Measurements from ENCODE around the gene KCNJ9. TPM values are rescaled to one million over a fixed set of nuclear protein-coding genes. Genes with fewer than 3 reads are reported as not detected.

Gene KCNJ9
- polyA plus RNA-seq, 3 donors = 0.03 TPM; not detected in 2

DNA sequence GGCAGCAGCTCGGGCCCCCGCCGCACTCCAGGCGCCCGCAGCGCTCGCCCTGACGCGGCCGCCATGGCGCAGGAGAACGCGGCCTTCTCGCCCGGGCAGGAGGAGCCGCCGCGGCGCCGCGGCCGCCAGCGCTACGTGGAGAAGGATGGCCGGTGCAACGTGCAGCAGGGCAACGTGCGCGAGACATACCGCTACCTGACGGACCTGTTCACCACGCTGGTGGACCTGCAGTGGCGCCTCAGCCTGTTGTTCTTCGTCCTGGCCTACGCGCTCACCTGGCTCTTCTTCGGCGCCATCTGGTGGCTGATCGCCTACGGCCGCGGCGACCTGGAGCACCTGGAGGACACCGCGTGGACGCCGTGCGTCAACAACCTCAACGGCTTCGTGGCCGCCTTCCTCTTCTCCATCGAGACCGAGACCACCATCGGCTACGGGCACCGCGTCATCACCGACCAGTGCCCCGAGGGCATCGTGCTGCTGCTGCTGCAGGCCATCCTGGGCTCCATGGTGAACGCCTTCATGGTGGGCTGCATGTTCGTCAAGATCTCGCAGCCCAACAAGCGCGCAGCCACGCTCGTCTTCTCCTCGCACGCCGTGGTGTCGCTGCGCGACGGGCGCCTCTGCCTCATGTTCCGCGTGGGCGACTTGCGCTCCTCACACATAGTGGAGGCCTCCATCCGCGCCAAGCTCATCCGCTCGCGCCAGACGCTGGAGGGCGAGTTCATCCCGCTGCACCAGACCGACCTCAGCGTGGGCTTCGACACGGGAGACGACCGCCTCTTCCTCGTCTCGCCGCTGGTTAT, 2.8 kb downstream of the KCNJ9 start:
- no peak overlapping the region for H3K27ac ChIP-seq (ENCODE audit: low read depth, low read length)
- 16 to 29% (median 21%) methylated on average over 84 to 96 of the region's 96 CpGs for WGBS, 3 donors

GRCh38 chr1:160084771-160085321, 3.5 kb downstream of the KCNJ9 start:
- WGBS, 3 donors = 81 to 86% (median 82%) methylated on average over 30 of the region's 30 CpGs
- H3K27ac ChIP-seq (ENCODE audit: low read depth, low read length) = no peak overlapping the region

GRCh38 chr1:160085686-160086455, 4.5 kb downstream of the KCNJ9 start:
- no peak overlapping the region for H3K27ac ChIP-seq (ENCODE audit: low read depth, low read length)

DNA sequence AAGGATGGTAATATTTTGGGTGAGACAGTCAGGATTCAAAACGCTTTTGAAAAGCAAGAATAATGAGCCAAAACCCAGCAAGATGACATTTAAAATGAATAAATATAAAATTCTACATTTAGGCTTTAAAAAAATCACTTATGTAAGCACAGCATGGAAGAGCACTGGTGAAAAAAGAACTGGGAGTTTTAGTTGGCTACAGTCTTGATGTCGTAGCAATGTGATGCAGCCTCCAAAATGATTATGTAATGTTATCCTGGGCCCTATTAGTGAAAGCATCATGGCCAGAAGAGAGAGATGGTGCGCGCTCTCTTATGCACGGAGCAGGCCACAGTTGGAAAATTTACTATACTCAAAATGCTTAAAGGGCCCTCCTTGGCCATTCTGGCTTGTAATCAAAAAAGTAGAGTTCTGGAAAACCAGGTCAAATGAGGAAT, 5.1 kb downstream of the KCNJ9 start:
- H3K27ac ChIP-seq (ENCODE audit: low read depth, low read length) = no peak overlapping the region
- WGBS, 3 donors = 62 to 72% (median 65%) methylated on average over 5 of the region's 5 CpGs

More at GRCh38 chr1:160085686-160086455, 4.5 kb downstream of the KCNJ9 start:
- 46 to 56% (median 53%) methylated on average over 19 of the region's 19 CpGs for WGBS, 3 donors

GRCh38 chr1:160087118-160087662, 5.9 kb downstream of the KCNJ9 start:
- no peak overlapping the region for H3K27ac ChIP-seq (ENCODE audit: low read depth, low read length)
- 88 to 96% (median 93%) methylated on average over 12 of the region's 12 CpGs for WGBS, 3 donors

- 81 to 91% (median 81%) methylated on average over 3 of the region's 3 CpGs for WGBS, 3 donors
- H3K27ac ChIP-seq (ENCODE audit: low read depth, low read length) = no peak overlapping the region
These were observed 8.5 kb downstream of the KCNJ9 start for GRCh38 chr1:160089883-160090282.

DNA sequence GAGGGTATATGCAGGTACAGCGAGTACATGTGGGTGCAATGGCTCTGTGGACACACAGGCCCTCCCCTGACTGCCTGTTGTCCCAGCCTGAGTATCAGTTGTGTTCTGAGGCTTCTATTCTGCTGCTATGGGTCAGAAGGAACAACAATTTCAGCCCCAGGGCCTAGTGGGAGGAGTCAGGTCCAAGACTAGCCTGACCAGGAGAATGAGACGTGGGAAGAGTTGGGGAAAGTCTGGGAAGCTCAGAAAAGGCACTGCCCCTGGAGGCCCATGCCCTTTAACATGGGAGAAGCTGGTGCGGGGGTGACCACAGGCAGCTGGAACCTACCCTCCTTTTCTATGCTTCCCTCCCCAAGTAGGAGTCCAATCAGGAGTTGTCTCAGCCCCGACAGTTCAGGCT, 9.4 kb downstream of the KCNJ9 start:
- no peak overlapping the region for H3K27ac ChIP-seq (ENCODE audit: low read depth, low read length)
- 87 to 92% (median 89%) methylated on average over 4 of the region's 4 CpGs for WGBS, 3 donors

DNA sequence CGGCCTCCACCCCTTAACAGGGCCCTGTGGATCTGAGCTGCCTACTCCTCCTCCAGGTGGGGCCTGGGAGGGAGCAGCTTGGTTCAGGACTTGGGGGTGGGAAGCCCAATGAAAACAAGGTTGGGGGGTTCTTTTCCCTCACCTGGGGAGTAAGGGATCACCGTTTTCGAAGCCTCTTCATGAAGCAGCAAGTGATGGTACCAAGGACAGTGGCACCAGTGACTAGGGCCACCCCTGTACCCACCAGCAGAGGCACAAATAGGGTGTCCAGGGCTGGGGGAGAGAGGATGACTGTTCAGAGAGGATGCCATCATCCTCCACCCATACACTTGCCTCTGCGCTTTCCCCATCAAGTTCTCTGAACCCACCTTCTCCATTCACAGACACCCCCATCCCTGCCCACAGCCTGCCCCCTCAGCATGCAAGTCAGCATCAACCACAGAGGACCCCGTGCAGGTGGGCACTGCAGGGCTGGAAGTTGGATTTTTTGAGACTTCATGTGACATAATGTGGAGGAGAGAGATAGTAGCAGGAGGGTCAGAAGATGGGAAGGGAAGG, 10.4 kb downstream of the KCNJ9 start:
- 92 to 100% (median 93%) methylated on average over 5 of the region's 5 CpGs for WGBS, 3 donors
- no peak overlapping the region for H3K27ac ChIP-seq (ENCODE audit: low read depth, low read length)

GRCh38 chr1:160092366-160093068, 11.2 kb downstream of the KCNJ9 start:
- H3K27ac ChIP-seq (ENCODE audit: low read depth, low read length) = no peak overlapping the region
- WGBS, 3 donors = 90 to 95% (median 94%) methylated on average over 31 to 32 of the region's 32 CpGs

DNA sequence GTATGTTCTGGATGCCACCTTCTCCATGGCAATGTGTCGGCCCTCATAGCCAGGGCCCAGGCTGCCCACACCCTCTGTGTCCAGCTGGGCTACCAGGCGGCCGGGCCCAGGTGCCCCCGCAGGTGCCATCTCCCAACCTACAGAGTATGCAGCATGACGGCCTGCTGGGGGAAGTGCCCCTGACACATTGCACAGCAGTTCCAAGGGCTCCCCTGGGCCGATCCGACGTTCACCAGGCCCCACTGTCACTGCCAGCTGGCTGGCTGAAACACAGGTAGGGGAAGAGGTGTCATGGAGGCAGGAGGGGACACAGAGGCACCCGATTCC, 11.7 kb downstream of the KCNJ9 start:
- no peak overlapping the region for H3K27ac ChIP-seq (ENCODE audit: low read depth, low read length)
- 78 to 84% (median 81%) methylated on average over 9 of the region's 9 CpGs for WGBS, 3 donors

DNA sequence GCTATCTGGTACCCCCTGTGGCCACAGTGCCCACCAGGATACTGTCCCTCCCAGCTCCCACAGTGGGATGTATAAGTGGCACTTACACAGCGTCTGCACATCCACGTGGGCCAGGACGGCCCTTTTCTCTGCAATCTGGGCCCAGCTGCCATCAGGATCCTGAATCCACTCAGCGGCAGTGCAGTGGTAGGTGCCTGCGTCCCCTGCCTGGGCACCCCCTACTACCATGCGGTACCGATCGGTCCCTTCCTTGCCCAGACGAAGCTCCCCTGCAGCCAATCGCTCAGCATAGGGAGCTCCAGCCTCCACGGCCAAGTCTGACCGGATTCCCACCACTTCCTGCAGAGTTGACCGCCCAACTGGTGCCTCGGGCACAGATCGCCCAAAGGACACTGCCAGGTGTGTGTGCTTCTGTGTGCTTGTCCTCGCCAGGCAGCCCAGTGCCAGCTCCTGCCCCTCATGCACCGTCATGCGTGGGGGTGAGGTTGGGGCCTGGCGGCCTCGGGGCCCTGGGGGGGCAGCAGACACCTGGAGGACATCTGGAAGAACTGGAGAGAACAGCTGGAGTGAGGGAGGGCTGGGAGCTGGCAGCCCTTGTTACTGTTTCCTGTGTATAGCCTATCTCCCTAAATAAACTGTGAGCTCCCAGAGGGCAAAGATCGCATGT, 12.4 kb downstream of the KCNJ9 start:
- H3K27ac ChIP-seq (ENCODE audit: low read depth, low read length) = no peak overlapping the region

DNA sequence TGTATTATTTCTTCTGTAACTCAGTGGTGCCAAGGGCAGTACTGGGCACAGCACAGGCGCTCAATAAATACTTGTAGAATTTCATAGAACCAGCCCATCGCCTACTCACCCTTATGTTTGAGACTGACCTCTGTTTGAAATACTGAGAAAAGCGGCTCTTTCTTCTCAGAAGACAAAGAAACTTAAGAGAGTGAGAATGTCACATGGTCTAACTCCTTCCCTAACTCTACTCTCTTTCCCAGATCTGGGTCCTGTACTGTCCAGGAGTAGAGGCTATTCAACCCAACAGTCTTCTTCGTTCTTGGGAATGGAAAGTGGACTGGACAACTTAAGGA, 12.9 kb downstream of the KCNJ9 start:
- WGBS, 3 donors = 81 to 91% (median 88%) methylated on average over 4 of the region's 4 CpGs
- no peak overlapping the region for H3K27ac ChIP-seq (ENCODE audit: low read depth, low read length)

More for the DNA sequence above, 12.4 kb downstream of the KCNJ9 start:
- WGBS, 3 donors = 77 to 89% (median 87%) methylated on average over 21 of the region's 21 CpGs

DNA sequence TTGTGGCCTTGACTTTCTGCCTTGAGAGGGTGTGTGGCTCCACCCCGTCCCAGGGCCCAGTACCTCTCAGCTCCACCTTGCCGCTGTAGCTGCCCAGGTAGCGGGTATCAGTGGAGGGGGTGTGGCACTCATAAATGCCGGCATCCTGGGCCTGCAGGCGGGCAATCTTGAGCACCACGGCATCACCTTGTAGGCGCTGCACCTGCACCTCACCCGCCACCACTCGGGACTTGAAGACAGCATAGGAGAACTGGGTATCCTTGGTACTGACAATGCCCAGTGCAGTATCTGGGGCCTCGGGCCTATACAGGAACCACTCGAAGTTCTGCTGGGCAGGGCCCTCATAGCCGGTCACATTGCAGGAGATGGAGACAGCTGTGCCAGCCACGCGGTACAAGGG, 13.5 kb downstream of the KCNJ9 start:
- 94 to 97% (median 96%) methylated on average over 14 of the region's 14 CpGs for WGBS, 3 donors
- no peak overlapping the region for H3K27ac ChIP-seq (ENCODE audit: low read depth, low read length)

DNA sequence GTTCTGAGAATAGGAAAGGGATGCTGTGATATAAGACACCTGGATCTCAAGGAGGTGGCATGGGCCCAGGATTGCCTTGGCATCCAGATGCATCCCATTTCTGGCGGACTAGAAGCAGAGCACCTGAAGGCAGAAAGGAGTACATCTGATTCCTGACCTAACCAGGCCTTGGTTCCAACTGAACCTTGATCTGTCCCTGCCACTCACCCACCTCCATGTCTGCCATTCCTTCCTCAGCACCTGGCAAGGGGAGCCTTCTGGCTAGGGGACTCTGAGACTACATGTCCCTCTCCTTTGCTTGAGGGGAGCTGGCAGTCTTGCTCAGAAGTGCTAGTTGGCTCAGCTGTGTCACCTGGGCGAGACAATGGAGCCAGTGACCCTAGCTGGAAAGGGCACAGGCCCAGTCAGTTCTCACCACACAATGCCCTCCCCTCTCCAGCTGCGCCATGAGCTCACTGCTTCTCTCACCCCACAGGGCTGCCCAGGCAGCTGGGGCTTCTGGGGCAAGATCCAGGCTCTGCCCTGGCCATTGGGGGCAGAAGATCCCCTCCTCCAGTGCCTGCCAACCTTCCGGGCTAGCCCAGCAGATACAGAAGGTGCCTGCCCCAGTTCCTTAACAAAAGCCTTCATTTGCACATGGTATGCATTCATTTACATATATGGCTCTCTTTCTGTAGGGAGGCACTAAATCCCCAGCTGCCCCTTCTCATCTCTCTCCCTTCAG, 14.2 kb downstream of the KCNJ9 start:
- 84 to 97% (median 89%) methylated on average over 4 of the region's 4 CpGs for WGBS, 3 donors
- H3K27ac ChIP-seq (ENCODE audit: low read depth, low read length) = no peak overlapping the region

DNA sequence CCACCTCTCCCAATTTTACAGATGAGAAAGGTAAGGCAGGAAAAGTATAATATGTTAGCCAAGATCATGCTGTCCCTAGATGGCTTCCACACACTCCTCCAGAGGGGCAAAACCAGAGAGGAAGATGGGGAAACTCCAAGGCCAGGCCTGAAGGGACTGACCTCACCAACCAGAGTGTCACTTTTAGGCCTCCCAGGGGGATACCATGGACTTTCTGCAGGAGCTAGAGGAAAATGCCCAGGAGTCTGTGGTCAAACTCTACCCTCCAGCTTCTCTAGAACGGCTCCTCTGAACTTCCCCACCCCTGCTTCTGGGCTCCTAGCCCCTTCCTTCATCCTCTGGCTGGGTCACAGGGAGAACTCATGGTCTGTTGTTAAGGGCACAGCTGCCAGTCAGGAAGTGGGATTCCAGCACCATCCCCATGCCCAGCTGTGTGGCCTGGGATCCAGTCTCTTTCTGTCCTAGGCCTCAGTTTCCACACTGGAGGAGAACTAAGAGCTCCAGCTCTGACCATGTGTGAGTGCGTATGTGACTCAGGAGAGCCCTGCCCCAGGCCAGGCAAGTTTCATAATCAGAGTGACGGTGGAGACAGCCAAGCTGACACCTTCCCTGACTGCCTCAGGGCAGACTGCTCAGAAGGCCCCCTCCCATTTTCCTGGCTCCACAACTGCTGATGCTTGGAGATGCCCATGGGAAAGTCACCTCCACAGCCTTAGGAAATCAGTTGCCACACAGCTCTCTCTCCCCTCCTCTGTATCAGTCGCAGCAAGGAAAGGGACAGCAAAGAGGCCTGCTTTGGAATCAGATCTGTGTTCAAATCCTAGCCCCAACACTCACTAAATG, 15.2 kb downstream of the KCNJ9 start:
- WGBS, 3 donors = 53 to 67% (median 61%) methylated on average over 4 of the region's 4 CpGs
- H3K27ac ChIP-seq (ENCODE audit: low read depth, low read length) = no peak overlapping the region

DNA sequence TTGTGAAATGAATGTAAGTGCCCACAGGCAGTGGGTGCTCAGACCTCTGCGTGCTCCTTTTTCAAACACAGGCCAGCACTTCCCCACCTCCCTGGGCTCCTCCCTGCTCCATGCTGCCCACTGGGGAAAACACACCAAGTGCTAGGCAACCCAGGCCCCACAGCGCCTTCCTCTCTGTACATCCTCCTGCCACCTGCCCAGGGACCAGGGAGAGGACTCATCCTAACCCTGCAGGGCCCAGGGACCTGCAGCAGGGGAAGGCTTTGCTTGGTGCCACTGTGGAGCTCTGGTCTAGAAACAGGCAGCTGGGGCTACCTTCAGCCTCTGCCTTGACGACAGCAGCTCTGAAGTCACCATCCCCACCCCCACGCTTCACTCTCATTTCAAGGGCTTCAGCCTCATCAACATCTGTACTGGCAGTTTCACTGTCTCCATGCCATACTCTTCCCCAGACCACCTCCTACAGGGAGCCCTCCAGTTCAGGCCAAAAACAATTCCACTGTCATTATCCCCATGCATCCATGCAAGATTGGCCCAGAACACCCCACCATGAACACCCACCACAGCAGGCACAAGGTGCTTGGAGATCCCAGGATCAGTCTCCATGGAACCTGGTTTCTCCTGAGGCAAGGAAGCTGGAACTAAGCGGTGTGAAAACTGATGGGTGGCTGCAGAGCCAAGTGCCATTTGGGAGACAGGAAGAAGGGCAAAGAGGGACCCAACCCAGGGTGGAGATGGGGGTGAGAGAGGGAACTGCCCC, 16.0 kb downstream of the KCNJ9 start:
- WGBS, 3 donors = 74 to 82% (median 77%) methylated on average over 5 of the region's 5 CpGs

More for the DNA sequence above, 16.0 kb downstream of the KCNJ9 start:
- no peak overlapping the region for H3K27ac ChIP-seq (ENCODE audit: low read depth, low read length)

Measured in adipose tissue (tissue), 3 donors.